Gastroesophageal sphincter (tissue), 3 donors: ENCODE data around the gene SYTL4.

Experiments used
- CTCF ChIP-seq, 4 experiments: fragments of 200-600 bp in 2 of 4; fragments of 450-650 bp in 2 of 4; sonication (generic) in 1 of 4; IDR thresholded peaks; one replicate each; pipeline ENCODE4 v1.5.1; 2017 to 2019; ENCODE audit warnings: antibody characterized with exemption in 4 of 4, mild to moderate bottlenecking in 2 of 4, moderate library complexity in 2 of 4
- POLR2A ChIP-seq, 2 donors: fragments of 450-650 bp; IDR thresholded peaks; one replicate each; pipeline ENCODE4 v1.6.1; 2017; ENCODE audit warnings: antibody characterized with exemption in 2 of 2, mild to moderate bottlenecking in 2 of 2, moderate library complexity in 1 of 2
- POLR2AphosphoS5 ChIP-seq: sonication (generic); formaldehyde crosslinking; IDR thresholded peaks from one replicate; pipeline ENCODE4 v1.6.1; 2017; ENCODE audit warnings: antibody characterized with exemption

GRCh38 chrX:100687128-100687527 lies 44.8 kb downstream of the SYTL4 start:
- TF ChIP-seq CTCF (IDR thresholded peaks at IDR 0.05) (no peak), POLR2A (IDR thresholded peaks at IDR 0.05) (no peak), POLR2AphosphoS5 (no peak)
